AG10803 (cell line): ENCODE measurements around the gene CEP170B.

Source experiments
- DNase-seq: peaks from one replicate; pipeline ENCODE4 v3.0.0; 2010; ENCODE audit warnings: low read depth
- H3K4me3 ChIP-seq: 2 replicates; pipeline ENCODE4 v1.5.1; 2011; ENCODE audit warnings: mild to moderate bottlenecking, low read length, control low read depth
- CTCF ChIP-seq: conservative IDR thresholded peaks from 2 replicates; pipeline ENCODE4 v1.5.1; 2011; ENCODE audit warnings: mild to moderate bottlenecking, low read length, control low read depth, inconsistent platforms

Gene CEP170B

DNA sequence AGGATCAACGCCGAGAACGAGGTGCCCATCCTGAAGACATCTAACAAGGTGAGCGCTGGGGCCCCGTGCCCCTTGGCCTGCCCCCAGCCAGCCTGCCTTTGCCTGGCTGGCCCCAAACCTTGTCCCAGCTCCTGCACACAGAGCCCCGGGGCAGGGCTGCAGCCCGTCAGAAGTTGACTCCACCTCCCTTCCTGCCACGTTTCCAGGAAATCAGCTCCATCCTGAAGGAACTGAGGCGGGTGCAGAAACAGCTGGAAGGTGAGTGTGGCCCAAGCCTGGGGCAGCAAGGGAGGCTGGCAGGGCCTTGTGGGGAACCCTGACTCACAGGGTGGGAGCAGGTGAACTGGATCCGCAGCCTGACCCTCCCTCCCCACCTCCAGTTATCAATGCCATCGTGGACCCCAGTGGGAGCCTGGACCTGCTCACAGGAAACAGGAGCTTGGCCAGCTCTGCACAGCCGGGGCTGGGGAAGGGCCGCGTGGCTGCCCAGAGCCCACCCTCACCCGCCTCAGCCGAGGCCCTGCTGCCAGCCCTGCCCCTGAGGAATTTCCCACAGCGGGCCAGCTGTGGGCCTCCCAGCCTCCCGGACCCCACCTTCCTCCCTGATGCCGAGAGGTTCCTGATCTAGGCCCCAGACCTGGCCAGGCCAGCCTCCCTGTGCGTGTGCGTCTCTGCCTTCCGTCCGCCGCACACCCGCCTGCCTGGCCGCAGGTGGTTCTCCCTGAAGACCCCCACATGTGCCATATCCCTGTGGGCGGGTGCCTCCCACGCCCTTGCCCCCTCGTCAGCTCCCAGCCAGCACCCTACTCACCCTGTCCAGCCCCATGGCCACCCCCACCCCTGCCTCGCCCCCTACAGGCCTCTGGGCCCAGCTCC lies 29.5 kb downstream of the CEP170B start:
- no peak for DNase-seq
- H3K4me3 ChIP-seq, result no peak overlapping the region
- no peak for TF ChIP-seq CTCF

- DNase-seq, result no peak
- no peak overlapping the region for H3K4me3 ChIP-seq
- TF ChIP-seq CTCF, result no peak
Observed at GRCh38 chr14:104895207-104895785, 30.2 kb downstream of the CEP170B start.

- H3K4me3 ChIP-seq, result no peak overlapping the region
- no peak for DNase-seq
Observed at GRCh38 chr14:104895786-104896661, 31.0 kb downstream of the CEP170B start.

GRCh38 chr14:104897330-104898194 lies 32.5 kb downstream of the CEP170B start:
- no peak for DNase-seq
- no peak for TF ChIP-seq CTCF
- H3K4me3 ChIP-seq, result no peak overlapping the region

More at GRCh38 chr14:104895786-104896661, 31.0 kb downstream of the CEP170B start:
- no peak for TF ChIP-seq CTCF

DNA sequence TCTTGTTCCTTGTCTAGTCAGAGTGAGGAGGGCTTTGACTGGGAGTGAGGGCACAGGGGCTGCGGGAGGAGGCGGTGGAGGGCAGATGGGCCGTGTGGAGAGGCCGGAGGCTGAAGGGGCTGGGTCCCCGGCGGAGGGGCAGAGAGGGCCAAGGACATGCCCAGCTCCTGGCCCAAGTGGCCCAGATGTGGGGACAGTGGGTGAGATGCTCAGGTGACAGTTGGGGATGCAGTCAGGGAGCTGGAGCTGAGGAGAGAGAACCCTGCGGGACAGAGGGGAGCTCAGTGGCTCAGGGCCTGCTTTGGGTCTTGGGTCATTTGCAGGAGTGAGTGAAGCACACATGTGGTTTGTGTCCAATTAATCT lies 33.1 kb downstream of the CEP170B start:
- H3K4me3 ChIP-seq, result no peak overlapping the region
- DNase-seq, result no peak
- no peak for TF ChIP-seq CTCF

GRCh38 chr14:104898870-104899510 lies 33.9 kb downstream of the CEP170B start:
- TF ChIP-seq CTCF, result no peak
- no peak for DNase-seq
- no peak overlapping the region for H3K4me3 ChIP-seq
